Ascending aorta (tissue), 2 donors: ENCODE results near the gene WDFY2. TPM values are rescaled to one million over a fixed set of nuclear protein-coding genes. Genes with fewer than 3 reads are reported as not detected.

Experiments used
- DNase-seq, 2 donors: peaks; one replicate each; pipeline ENCODE4 v3.0.0-alpha.2; 2019; ENCODE audit warnings: low spot score in 2 of 2
- H3K27ac ChIP-seq, 2 donors: fragments of 200-600 bp; sonication (generic); one replicate each; pipeline ENCODE4 v1.5.1; 2016 to 2017; ENCODE audit warnings: mild to moderate bottlenecking in 1 of 2
- H3K27me3 ChIP-seq: fragments of 200-600 bp; sonication (generic); one replicate; pipeline ENCODE4 v1.5.1; 2017
- H3K36me3 ChIP-seq, 2 donors: fragments of 200-600 bp; sonication (generic); one replicate each; pipeline ENCODE4 v1.5.1; 2016
- H3K4me1 ChIP-seq, 2 donors: fragments of 200-600 bp; sonication (generic); one replicate each; pipeline ENCODE4 v1.5.1; 2016 to 2017; ENCODE audit warnings: mild to moderate bottlenecking in 1 of 2
- H3K4me3 ChIP-seq, 2 donors: fragments of 200-600 bp; sonication (generic); one replicate each; pipeline ENCODE4 v1.5.1; 2016 to 2017; ENCODE audit warnings: mild to moderate bottlenecking in 1 of 2
- H3K9me3 ChIP-seq, 2 donors: fragments of 200-600 bp; sonication (generic); one replicate each; pipeline ENCODE4 v1.5.1; 2016
- CTCF ChIP-seq, 3 experiments: fragments of 200-600 bp in 2 of 3; fragments of 450-650 bp in 1 of 3; sonication (generic) in 2 of 3; IDR thresholded peaks; one replicate each; pipeline ENCODE4 v1.5.1; 2016 to 2019; ENCODE audit warnings: antibody characterized with exemption in 3 of 3, mild to moderate bottlenecking in 1 of 3, moderate library complexity in 1 of 3
- intact Hi-C: fragments of 100-400 bp; cut with DNase I; formaldehyde crosslinking; loops from one replicate; pipeline ENCODE4 v1.15.1; 2023
- total RNA-seq: library from RNA; depleted of rRNA; stranded (reverse); fragments of >200 nt; gene quantifications from one replicate; pipeline ENCODE4 v1.1.0, GENCODE V29; 2016

WDFY2 gene
- total RNA-seq, 1 donor from 2014 or later = 6.1 TPM

- Histone ChIP-seq H3K4me1 (no peaks in the 10 kb centered on the region), H3K27ac (no peak overlapping the region), H3K27me3 (no peaks in the 10 kb centered on the region), H3K4me3 (no peak overlapping the region), H3K36me3 (no peaks in the 10 kb centered on the region), H3K9me3 (no peaks in the 10 kb centered on the region)
- DNase-seq = no peak
- intact Hi-C loops = no loop called here
- TF ChIP-seq CTCF (IDR thresholded peaks at IDR 0.05) = no peak
These were observed 157.8 kb downstream of the WDFY2 start for GRCh38 chr13:51742031-51742430.

GRCh38 chr13:51742611-51743010 lies 158.3 kb downstream of the WDFY2 start:
- Histone ChIP-seq H3K27me3 (no peaks in the 10 kb centered on the region), H3K4me3 (no peak overlapping the region), H3K4me1 (no peaks in the 10 kb centered on the region), H3K36me3 (peaks cover 0 to 3% of the 10 kb centered on the region in 2 donors), H3K9me3 (peaks cover 0 to under 1% of the 10 kb centered on the region in 2 donors), H3K27ac (no peak overlapping the region)
- DNase-seq = no peak
- intact Hi-C loops = no loop called here
- no peak for TF ChIP-seq CTCF (IDR thresholded peaks at IDR 0.05)

- DNase-seq = no peak
- Histone ChIP-seq H3K27ac (no peak overlapping the region), H3K4me1 (no peaks in the 10 kb centered on the region), H3K9me3 (peaks cover 7 to 13% of the 10 kb centered on the region in 2 donors), H3K4me3 (no peak overlapping the region), H3K27me3 (no peaks in the 10 kb centered on the region), H3K36me3 (peaks cover 6 to 11% of the 10 kb centered on the region in 2 donors)
- intact Hi-C loops = no loop called here
- no peak for TF ChIP-seq CTCF (IDR thresholded peaks at IDR 0.05)
These were observed 161.0 kb downstream of the WDFY2 start for GRCh38 chr13:51745243-51745642.

GRCh38 chr13:51746802-51747201 lies 162.5 kb downstream of the WDFY2 start:
- H3K36me3 ChIP-seq = peaks cover 11% of the 10 kb centered on the region in 2 donors

GRCh38 chr13:51747438-51748434 lies 163.5 kb downstream of the WDFY2 start:
- Histone ChIP-seq H3K27me3 (no peaks in the 10 kb centered on the region), H3K9me3 (peaks cover 7 to 13% of the 10 kb centered on the region in 2 donors), H3K4me3 (no peak overlapping the region), H3K27ac (no peak overlapping the region), H3K4me1 (no peaks in the 10 kb centered on the region), H3K36me3 (peaks cover 11 to 16% of the 10 kb centered on the region in 2 donors)
- intact Hi-C loops = no loop called here
- no peak for DNase-seq
- TF ChIP-seq CTCF (IDR thresholded peaks at IDR 0.05) = no peak

More at GRCh38 chr13:51746802-51747201, 162.5 kb downstream of the WDFY2 start:
- no peak overlapping the region for H3K4me3 ChIP-seq
- H3K4me1 ChIP-seq = no peaks in the 10 kb centered on the region
- DNase-seq = no peak
- TF ChIP-seq CTCF (IDR thresholded peaks at IDR 0.05) = no peak
- H3K9me3 ChIP-seq = peaks cover 7 to 13% of the 10 kb centered on the region in 2 donors
- intact Hi-C loops = no loop called here
- no peak overlapping the region for H3K27ac ChIP-seq
- no peaks in the 10 kb centered on the region for H3K27me3 ChIP-seq
